Ascending aorta (tissue), 2 donors: ENCODE results near the gene SHISA7. TPM values are rescaled to one million over a fixed set of nuclear protein-coding genes. Genes with fewer than 3 reads are reported as not detected.

Source experiments
- DNase-seq, 2 donors: peaks; one replicate each; pipeline ENCODE4 v3.0.0-alpha.2; 2019; ENCODE audit warnings: low spot score in 2 of 2
- H3K27ac ChIP-seq, 2 donors: fragments of 200-600 bp; sonication (generic); one replicate each; pipeline ENCODE4 v1.5.1; 2016 to 2017; ENCODE audit warnings: mild to moderate bottlenecking in 1 of 2
- H3K27me3 ChIP-seq: fragments of 200-600 bp; sonication (generic); one replicate; pipeline ENCODE4 v1.5.1; 2017
- H3K36me3 ChIP-seq, 2 donors: fragments of 200-600 bp; sonication (generic); one replicate each; pipeline ENCODE4 v1.5.1; 2016
- H3K4me1 ChIP-seq, 2 donors: fragments of 200-600 bp; sonication (generic); one replicate each; pipeline ENCODE4 v1.5.1; 2016 to 2017; ENCODE audit warnings: mild to moderate bottlenecking in 1 of 2
- H3K4me3 ChIP-seq, 2 donors: fragments of 200-600 bp; sonication (generic); one replicate each; pipeline ENCODE4 v1.5.1; 2016 to 2017; ENCODE audit warnings: mild to moderate bottlenecking in 1 of 2
- H3K9me3 ChIP-seq, 2 donors: fragments of 200-600 bp; sonication (generic); one replicate each; pipeline ENCODE4 v1.5.1; 2016
- intact Hi-C: fragments of 100-400 bp; cut with DNase I; formaldehyde crosslinking; loops from one replicate; pipeline ENCODE4 v1.15.1; 2023
- total RNA-seq: library from RNA; depleted of rRNA; stranded (reverse); fragments of >200 nt; gene quantifications from one replicate; pipeline ENCODE4 v1.1.0, GENCODE V29; 2016
- TF ChIP-seq, protein P1 (sequence below), 3 experiments: fragments of 200-600 bp in 2 of 3; fragments of 450-650 bp in 1 of 3; sonication (generic) in 2 of 3; IDR thresholded peaks; one replicate each; pipeline ENCODE4 v1.5.1; 2016 to 2019; ENCODE audit warnings: antibody characterized with exemption in 3 of 3, mild to moderate bottlenecking in 1 of 3, moderate library complexity in 1 of 3

SHISA7 gene
- total RNA-seq, 1 donor from 2014 or later = 0.85 TPM

GRCh38 chr19:55489711-55490477 is 46.8 kb upstream of the SHISA7 start:
- Histone ChIP-seq H3K36me3 (no peaks in the 10 kb centered on the region), H3K9me3 (no peaks in the 10 kb centered on the region), H3K4me3 (no peak overlapping the region), H3K27ac (no peak overlapping the region), H3K4me1 (peaks cover 17 to 32% of the 10 kb centered on the region in 2 donors), H3K27me3 (no peaks in the 10 kb centered on the region)
- DNase-seq = no peak
- intact Hi-C loops = no loop called here
- TF ChIP-seq, protein P1, sequence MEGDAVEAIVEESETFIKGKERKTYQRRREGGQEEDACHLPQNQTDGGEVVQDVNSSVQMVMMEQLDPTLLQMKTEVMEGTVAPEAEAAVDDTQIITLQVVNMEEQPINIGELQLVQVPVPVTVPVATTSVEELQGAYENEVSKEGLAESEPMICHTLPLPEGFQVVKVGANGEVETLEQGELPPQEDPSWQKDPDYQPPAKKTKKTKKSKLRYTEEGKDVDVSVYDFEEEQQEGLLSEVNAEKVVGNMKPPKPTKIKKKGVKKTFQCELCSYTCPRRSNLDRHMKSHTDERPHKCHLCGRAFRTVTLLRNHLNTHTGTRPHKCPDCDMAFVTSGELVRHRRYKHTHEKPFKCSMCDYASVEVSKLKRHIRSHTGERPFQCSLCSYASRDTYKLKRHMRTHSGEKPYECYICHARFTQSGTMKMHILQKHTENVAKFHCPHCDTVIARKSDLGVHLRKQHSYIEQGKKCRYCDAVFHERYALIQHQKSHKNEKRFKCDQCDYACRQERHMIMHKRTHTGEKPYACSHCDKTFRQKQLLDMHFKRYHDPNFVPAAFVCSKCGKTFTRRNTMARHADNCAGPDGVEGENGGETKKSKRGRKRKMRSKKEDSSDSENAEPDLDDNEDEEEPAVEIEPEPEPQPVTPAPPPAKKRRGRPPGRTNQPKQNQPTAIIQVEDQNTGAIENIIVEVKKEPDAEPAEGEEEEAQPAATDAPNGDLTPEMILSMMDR (IDR thresholded peaks at IDR 0.05) = no peak

- Histone ChIP-seq H3K27ac (peak overlapping the region in 1 of 2 donors; percentile 90), H3K9me3 (no peaks in the 10 kb centered on the region), H3K4me3 (no peak overlapping the region), H3K36me3 (no peaks in the 10 kb centered on the region), H3K27me3 (no peaks in the 10 kb centered on the region), H3K4me1 (peaks cover 21 to 38% of the 10 kb centered on the region in 2 donors)
- intact Hi-C loops = no loop called here
- TF ChIP-seq, protein P1 (IDR thresholded peaks at IDR 0.05) = no peak
- no peak for DNase-seq
Observed at GRCh38 chr19:55488986-55489710, 46.0 kb upstream of the SHISA7 start.

DNA sequence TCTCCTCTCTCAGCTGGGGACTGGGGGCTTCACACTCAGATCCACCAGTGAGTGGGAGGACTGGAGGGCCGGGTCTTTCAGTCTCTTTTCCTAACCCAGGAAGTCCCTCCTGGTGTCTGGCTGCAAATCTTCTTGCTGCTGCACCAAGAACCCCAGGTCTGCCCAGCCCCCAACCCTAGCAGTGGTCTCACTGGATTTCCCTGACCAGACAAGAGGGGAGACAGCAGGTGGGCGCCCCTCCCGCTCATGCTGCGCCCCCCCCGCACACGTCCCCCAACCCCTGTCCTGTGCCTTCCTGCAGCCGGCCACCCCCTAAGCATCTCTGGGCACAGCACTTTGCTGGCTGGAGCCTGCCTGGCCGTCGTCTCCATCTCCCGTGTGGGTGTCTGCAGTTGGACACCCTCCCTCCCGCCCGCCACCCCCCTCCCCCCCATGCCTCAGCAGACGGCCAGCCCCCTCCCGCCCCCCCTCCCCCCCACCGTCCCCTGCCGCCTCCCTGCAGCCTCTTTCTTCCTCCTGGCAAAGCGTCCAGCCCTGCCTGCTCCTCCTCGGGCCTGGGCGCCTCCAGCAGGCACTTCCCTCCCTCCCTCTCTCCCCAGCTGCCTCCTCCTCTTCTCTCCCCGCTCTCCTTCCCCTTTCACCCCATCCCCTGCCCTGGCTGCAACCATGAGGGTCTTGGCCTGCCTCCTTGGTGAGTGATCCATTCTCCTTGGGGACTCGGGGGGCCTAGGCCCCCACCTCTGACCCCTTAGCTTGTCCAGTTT is 45.0 kb upstream of the SHISA7 start, which contains the start of gene SSC5D:
Gene SSC5D (plus strand): TSS at position 513 of the 764 bp plus-strand sequence. CDS start 154 bp downstream, at position 667.
- Histone ChIP-seq H3K4me3 (peak within 1 kb of the TSS in 1 of 2 donors; percentile 52), H3K27me3 (no peaks in the 10 kb centered on the region)

DNA sequence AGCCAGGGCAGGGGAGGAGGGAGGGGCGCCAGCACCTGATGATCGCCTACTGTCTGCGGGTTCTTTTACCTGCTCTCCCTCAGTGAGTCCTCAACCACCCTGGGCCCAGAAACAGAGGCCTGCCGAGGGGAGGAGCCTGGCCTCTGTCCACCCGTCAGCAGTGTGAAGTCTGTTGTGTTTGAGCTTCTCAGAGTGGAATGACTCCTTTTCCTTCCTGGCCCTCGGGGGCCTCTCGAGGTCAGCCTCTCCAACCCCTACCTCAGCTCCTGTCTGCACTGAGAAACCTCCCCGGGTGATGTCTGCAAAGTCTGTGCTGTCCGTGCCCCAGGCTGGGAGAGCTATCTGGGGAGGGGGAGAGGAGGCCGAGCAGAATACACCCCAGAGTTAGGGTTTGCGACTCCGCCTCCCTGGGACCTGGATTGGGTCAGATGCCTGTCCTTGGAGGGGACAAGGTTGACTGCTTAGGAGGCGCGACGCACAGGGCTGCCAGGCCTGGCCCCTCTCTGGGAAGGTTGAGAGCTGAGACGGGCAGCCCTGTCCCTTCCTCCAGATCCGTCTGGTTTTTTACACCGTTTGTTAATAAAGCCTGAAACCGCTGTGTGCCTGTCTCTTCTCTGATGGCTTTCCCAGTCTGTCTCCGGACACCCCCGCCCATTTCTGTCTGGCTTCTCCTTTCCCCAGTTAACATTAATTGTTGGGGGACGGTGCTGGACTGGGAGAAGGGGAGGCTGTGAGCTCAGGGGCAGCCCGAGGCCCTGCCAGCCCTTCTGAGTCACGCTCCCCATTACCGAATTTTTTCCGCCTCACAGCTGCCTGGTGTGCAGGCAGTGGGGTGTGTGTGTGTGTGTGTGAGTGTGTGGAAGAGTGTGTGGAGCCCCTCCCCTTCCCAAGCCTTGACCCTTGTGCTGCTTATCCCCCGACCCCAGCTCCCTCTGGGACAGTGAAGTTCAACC is 44.1 kb upstream of the SHISA7 start:
- intact Hi-C loops = loop anchor here (1.0 kb wide), 1 partner anchor 17 kb away; no protein-coding TSS in a partner anchor
- H3K4me1 ChIP-seq = peaks cover 23 to 42% of the 10 kb centered on the region in 2 donors
- peak overlapping the region; percentile 85 to 90 for H3K27ac ChIP-seq
- no peaks in the 10 kb centered on the region for H3K27me3 ChIP-seq
- peak; percentile 63 to 88 for DNase-seq
- peak overlapping the region in 1 of 2 donors; percentile 26 for H3K4me3 ChIP-seq
- TF ChIP-seq, protein P1 (IDR thresholded peaks at IDR 0.05) = no peak
- H3K36me3 ChIP-seq = peaks cover 10 to 14% of the 10 kb centered on the region in 2 donors
- H3K9me3 ChIP-seq = no peaks in the 10 kb centered on the region

More for the DNA sequence above, 45.0 kb upstream of the SHISA7 start, which contains the start of gene SSC5D:
- Histone ChIP-seq H3K9me3 (no peaks in the 10 kb centered on the region), H3K36me3 (peaks cover 3 to 7% of the 10 kb centered on the region in 2 donors), H3K4me1 (peaks cover 23 to 42% of the 10 kb centered on the region in 2 donors), H3K27ac (peak within 1 kb of the TSS; percentile 85 to 90)
- TF ChIP-seq, protein P1 (IDR thresholded peaks at IDR 0.05) = no peak
- no peak for DNase-seq
- intact Hi-C loops = loop anchor here (1.0 kb wide), 1 partner anchor 16 kb away; no protein-coding TSS in a partner anchor
